Endothelial cell of umbilical vein (primary cell): ENCODE results near the gene SP100. TPM values are rescaled to one million over a fixed set of nuclear protein-coding genes. Genes with fewer than 3 reads are reported as not detected.

Source experiments
- BruUV-seq: library from RNA; stranded (reverse); fragments of 400-500 nt; replicated peaks from 2 replicates; lab custom pipeline; 2021; lab: Mats Ljungman, UMichigan
- CTCF ChIA-PET: fragments of 300-600, 350-600 bp; sonication (Branson Sonifier 250); formaldehyde crosslinking; loops from one replicate; lab custom pipeline; 2021; ENCODE audit warnings: antibody characterized with exemption, inconsistent platforms; lab: Charles Lee
- POLR2A ChIA-PET: fragments of 300-600, 350-600 bp; sonication (Branson Sonifier 250); formaldehyde crosslinking; loops from one replicate; lab custom pipeline; 2021; ENCODE audit warnings: antibody characterized with exemption, inconsistent platforms; lab: Charles Lee
- DNase-seq: peaks from one replicate; pipeline ENCODE4 v3.0.0-alpha.2; 2011; ENCODE audit warnings: low read depth, low spot score
- FAIRE-seq: peaks from 2 replicates; lab custom pipeline; 2011; peaks lifted over from hg19 to GRCh38; lab: Jason Lieb, UNC
- H2AFZ ChIP-seq: 2 replicates; pipeline ENCODE4 v1.6.0; 2012; ENCODE audit warnings: low read depth, low read length, control low read depth, inconsistent platforms
- H3K27ac ChIP-seq: 2 replicates; pipeline ENCODE4 v1.5.1; 2011; ENCODE audit warnings: low read depth, mild to moderate bottlenecking, control low read depth, low read length, moderate library complexity; ENCODE audit not compliant: insufficient read depth
- H3K27me3 ChIP-seq, 2 experiments: 2 replicates each; pipeline versions ENCODE4 v1.6.0 to v1.6.1; 2011; ENCODE audit warnings: low read length in 2 of 2, mixed read lengths in 1 of 2; ENCODE audit not compliant: control insufficient read depth in 2 of 2, insufficient read depth in 2 of 2
- H3K36me3 ChIP-seq, 2 experiments: 2 replicates in 1 of 2; 3 replicates in 1 of 2; pipeline ENCODE4 v1.5.1; 2011; ENCODE audit warnings: low read length in 2 of 2, mild to moderate bottlenecking in 1 of 2, moderate library complexity in 1 of 2; ENCODE audit not compliant: control insufficient read depth in 2 of 2, insufficient read depth in 2 of 2; ENCODE audit errors: extremely low read depth in 1 of 2
- H3K4me1 ChIP-seq: 3 replicates; pipeline ENCODE4 v1.5.1; 2011; ENCODE audit warnings: mild to moderate bottlenecking, low read length; ENCODE audit not compliant: control insufficient read depth, insufficient read depth; ENCODE audit errors: extremely low read depth
- H3K4me2 ChIP-seq: 2 replicates; pipeline ENCODE4 v1.6.1; 2011; ENCODE audit warnings: low read length, control low read depth, mixed read lengths; ENCODE audit not compliant: insufficient read depth
- H3K4me3 ChIP-seq, 3 experiments: fragments of 200-600 bp in 1 of 3; sonication (generic), shearing (Covaris generic) in 1 of 3; replicated peaks in 1 of 3; 2 replicates each; pipeline ENCODE4 v1.5.1; 2011 to 2016; ENCODE audit warnings: control low read depth in 3 of 3, low read length in 3 of 3, mild to moderate bottlenecking in 2 of 3, inconsistent platforms in 1 of 3, low read depth in 1 of 3, moderate library complexity in 1 of 3; ENCODE audit not compliant: insufficient read depth in 1 of 3
- H3K79me2 ChIP-seq: 2 replicates; pipeline ENCODE4 v1.6.0; 2012; ENCODE audit warnings: low read length, inconsistent platforms; ENCODE audit not compliant: control insufficient read depth, insufficient read depth
- H3K9ac ChIP-seq: replicated peaks from 2 replicates; pipeline ENCODE3; 2011; ENCODE audit warnings: low read length, control low read depth; ENCODE audit not compliant: insufficient read depth; ENCODE audit errors: extremely low read depth
- H3K9me1 ChIP-seq: replicated peaks from 3 replicates; pipeline ENCODE4 v1.6.0; 2011; ENCODE audit warnings: mild to moderate bottlenecking, low read length; ENCODE audit not compliant: control insufficient read depth, insufficient read depth; ENCODE audit errors: extremely low read depth
- H3K9me3 ChIP-seq: replicated peaks from 2 replicates; pipeline ENCODE4 v1.5.1; 2012; ENCODE audit warnings: low read length, inconsistent platforms; ENCODE audit not compliant: control insufficient read depth, insufficient read depth
- H4K20me1 ChIP-seq: replicated peaks from 2 replicates; pipeline ENCODE3; 2011; ENCODE audit warnings: mild to moderate bottlenecking, low read length; ENCODE audit not compliant: control insufficient read depth, insufficient read depth; ENCODE audit errors: extremely low read depth
- CTCF ChIP-seq, 2 donors: IDR thresholded peaks; 1 replicate in 1 of 2; 2 replicates in 1 of 2; pipeline ENCODE4 v1.5.1; 2011; ENCODE audit warnings: low read length in 2 of 2, mild to moderate bottlenecking in 2 of 2, moderate library complexity in 2 of 2, control low read depth in 1 of 2, inconsistent platforms in 1 of 2, low read depth in 1 of 2; ENCODE audit not compliant: insufficient read depth in 1 of 2; ENCODE audit errors: extremely low read depth in 1 of 2
- EZH2 ChIP-seq: IDR thresholded peaks from 2 replicates; pipeline ENCODE4 v1.6.1; 2012; ENCODE audit warnings: borderline replicate concordance, low read depth, mild to moderate bottlenecking, moderate library complexity, low read length, inconsistent platforms; ENCODE audit not compliant: severe bottlenecking
- FOS ChIP-seq: IDR thresholded peaks from 2 replicates; pipeline ENCODE4 v1.6.1; 2011; ENCODE audit warnings: mild to moderate bottlenecking, low read length, moderate library complexity, borderline replicate concordance; ENCODE audit not compliant: insufficient read depth
- GATA2 ChIP-seq: IDR thresholded peaks from 2 replicates; pipeline ENCODE4 v1.7.0; 2011; ENCODE audit warnings: low read depth, mild to moderate bottlenecking, moderate library complexity, mixed read lengths, low read length; ENCODE audit not compliant: insufficient read length, insufficient read depth
- JUN ChIP-seq: IDR thresholded peaks from 2 replicates; pipeline ENCODE4 v1.6.1; 2011; ENCODE audit warnings: borderline replicate concordance, low read depth; ENCODE audit not compliant: insufficient read length, insufficient read depth
- MYC ChIP-seq: IDR thresholded peaks from one replicate; pipeline ENCODE4 v1.6.1; 2011; ENCODE audit warnings: mild to moderate bottlenecking, low read depth, low read length
- POLR2A ChIP-seq: IDR thresholded peaks from 2 replicates; pipeline ENCODE4 v1.6.1; 2012; ENCODE audit warnings: low read depth, mild to moderate bottlenecking, control low read depth, low read length
- POLR2AphosphoS5 ChIP-seq: IDR thresholded peaks from 2 replicates; pipeline ENCODE4 v1.6.1; 2012; ENCODE audit warnings: low read depth, mild to moderate bottlenecking, control low read depth, low read length, moderate library complexity; ENCODE audit not compliant: insufficient read depth
- dilution Hi-C: fragments of 300-500 bp; cut with MboI; formaldehyde crosslinking; loops from one replicate; pipeline ENCODE4 v1.15.0; 2019; ENCODE audit warnings: low sequenced_read_pairs; ENCODE audit not compliant: extremely low pct_ligation_motif_present
- intact Hi-C: fragments of 100-400 bp; cut with micrococcal nuclease; formaldehyde crosslinking; loops from one replicate; pipeline ENCODE4 v1.10.0; 2022
- polyA plus RNA-seq, 4 experiments: library from polyadenylated mRNA; depleted of rRNA in 3 of 4; stranded (reverse) in 3 of 4; unstranded in 1 of 4; fragments of >200 nt; gene quantifications; 2 replicates each; pipeline versions ENCODE4 v1.2.1 to v1.2.3, GENCODE V29; 2011 to 2012; ENCODE audit warnings: missing spikeins in 1 of 4
- total RNA-seq: library from RNA; stranded (reverse); gene quantifications from 2 replicates; pipeline ENCODE4 v1.2.3, GENCODE V29; 2021
- TF ChIP-seq, protein P1 (sequence below): IDR thresholded peaks from 2 replicates; pipeline ENCODE4 v1.6.1; 2011; ENCODE audit not compliant: insufficient read depth, insufficient read length

Gene SP100
- total and polyA plus RNA-seq, 2 donors (not counting 3 experiments of a cell fraction or from before 2014, with no cell fraction given): 33.7 to 108 TPM

- TF ChIP-seq POLR2AphosphoS5 (no peak), FOS (no peak), GATA2 (no peak), CTCF (IDR thresholded peaks at IDR 0.05; ENCODE audit: extremely low read depth in 1 of 2, insufficient read depth in 1 of 2, low read depth in 1 of 2, low read length in 2 of 2) (no peak), JUN (no peak), MYC (no peak), POLR2A (no peak), EZH2 (no peak)
- TF ChIP-seq, protein P1, sequence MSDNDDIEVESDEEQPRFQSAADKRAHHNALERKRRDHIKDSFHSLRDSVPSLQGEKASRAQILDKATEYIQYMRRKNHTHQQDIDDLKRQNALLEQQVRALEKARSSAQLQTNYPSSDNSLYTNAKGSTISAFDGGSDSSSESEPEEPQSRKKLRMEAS: no peak
- dilution Hi-C loops: no loop called here
These were observed 170.5 kb downstream of the SP100 start for GRCh38 chr2:230586328-230586982.

More at GRCh38 chr2:230586328-230586982, 170.5 kb downstream of the SP100 start:
- POLR2A ChIA-PET: no interaction called here
- peak overlapping the region; percentile 47 for H3K4me2 ChIP-seq
- DNase-seq (peak; percentile 38), FAIRE-seq (peak; percentile 60)
- intact Hi-C loops: no loop called here
- no peaks in the 10 kb centered on the region for H3K27me3 ChIP-seq
- H3K4me1 ChIP-seq: peaks cover 3% of the 10 kb centered on the region
- H3K27ac ChIP-seq: no peak overlapping the region
- no peak overlapping the region for H3K4me3 ChIP-seq
- no peak overlapping the region for H2AFZ ChIP-seq
- BruUV-seq: no TSS peak
- no peaks in the 10 kb centered on the region for H3K36me3 ChIP-seq
- H4K20me1 ChIP-seq: no peaks in the 10 kb centered on the region
- no peaks in the 10 kb centered on the region for H3K9me1 ChIP-seq
- H3K79me2 ChIP-seq: no peaks in the 10 kb centered on the region
- H3K9ac ChIP-seq: no peak overlapping the region
- H3K9me3 ChIP-seq: no peaks in the 10 kb centered on the region
- CTCF ChIA-PET: no interaction called here
